ENCODE data around the gene PEX1. TPM values are rescaled to one million over a fixed set of nuclear protein-coding genes. Genes with fewer than 3 reads are reported as not detected.
"Not testable (repeated sequence)": the region's sequence is repeated elsewhere in the genome, so short reads cannot be mapped to it uniquely, and the experiment has no call there.

Gene PEX1
- total and polyA plus RNA-seq, 2 experiments from 2014 or later: 22.5 to 25.4 TPM

DNA sequence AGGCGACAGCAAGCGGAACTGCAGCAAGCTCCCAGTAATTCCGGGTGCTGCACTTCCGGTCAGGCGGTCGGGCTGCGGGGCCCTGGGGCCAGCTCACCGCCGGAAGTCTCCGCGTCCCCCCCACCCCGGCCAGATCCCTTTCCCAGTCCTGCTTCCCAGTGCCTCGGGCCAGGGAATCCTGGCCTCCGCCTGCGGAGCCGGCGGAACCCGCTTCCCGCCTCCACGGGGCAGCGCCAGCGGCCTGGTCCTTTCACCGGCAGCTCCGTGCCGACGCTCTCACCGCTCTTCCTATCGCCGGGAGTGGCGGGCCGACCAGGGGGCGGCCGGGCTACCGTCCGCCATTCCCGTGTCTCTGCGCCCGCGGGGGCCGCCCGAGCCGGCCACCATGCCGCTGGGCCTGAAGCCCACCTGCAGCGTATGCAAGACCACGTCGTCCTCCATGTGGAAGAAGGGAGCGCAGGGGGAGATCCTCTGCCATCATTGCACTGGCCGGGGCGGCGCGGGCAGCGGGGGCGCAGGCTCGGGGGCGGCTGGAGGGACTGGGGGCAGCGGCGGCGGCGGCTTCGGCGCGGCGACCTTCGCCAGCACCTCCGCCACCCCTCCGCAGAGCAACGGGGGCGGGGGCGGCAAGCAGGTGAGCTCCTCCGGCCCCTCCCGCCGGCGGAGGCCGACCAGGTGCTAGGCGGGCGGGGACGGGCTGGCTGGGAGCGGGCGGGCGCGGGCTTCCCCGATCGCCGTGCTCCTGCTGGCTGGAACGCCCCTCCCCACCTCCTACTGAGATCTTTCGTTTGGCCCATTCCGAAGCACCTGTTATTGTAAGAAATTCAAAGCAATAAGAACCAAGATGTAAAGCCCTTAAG is 80.7 kb downstream of the PEX1 start, which contains the start of gene GATAD1:
Gene GATAD1, plus strand, starts transcription at position 138 of the 860 bp plus-strand sequence. Its CDS starts 248 bp downstream, at position 386.
- peak within 1 kb of the TSS; percentile 83 for H3K4me3 Mint-ChIP-seq
- Histone ChIP-seq H3K79me2 (replicated peaks; ENCODE audit: insufficient read depth) (peaks cover 16% of the 10 kb centered on the region), H3K4me1 (ENCODE audit: insufficient read depth) (no peaks in the 10 kb centered on the region; the same call in 1 of the 2 replicates), H3K4me3 (peak within 1 kb of the TSS; percentile 60), H3K27ac (ENCODE audit: low read depth) (peak within 1 kb of the TSS; percentile 96), H3F3A (replicated peaks; ENCODE audit: low read depth) (peaks cover 8% of the 10 kb centered on the region; the same call in 1 of the 2 replicates), H3K27me3 (ENCODE audit: insufficient read depth) (no peaks in the 10 kb centered on the region), H2AFZ (peak within 1 kb of the TSS; percentile 94), H3K36me3 (ENCODE audit: insufficient read depth) (peaks cover 22% of the 10 kb centered on the region), H3K9me2 (ENCODE audit: insufficient read depth) (no peaks in the 10 kb centered on the region; the same call in 1 of the 2 replicates), H3K4me2 (peak within 1 kb of the TSS; percentile 81), H4K20me1 (replicated peaks; ENCODE audit: insufficient read depth) (peaks cover 9% of the 10 kb centered on the region; the same call in 1 of the 2 replicates)
- peak within 1 kb of the TSS; percentile 60; the same call in 1 of the 2 replicates for H3K27ac Mint-ChIP-seq
- DNase-seq (ENCODE audit: low spot score) (peak; percentile 96), ATAC-seq (peak; percentile 96)
- TF ChIP-seq JUNB (IDR thresholded peaks at IDR 0.05; ENCODE audit: unreplicated experiment) (no peak), POLR2AphosphoS5 (IDR thresholded peaks at IDR 0.05; ENCODE audit: low read depth) (peak; percentile 90)
- peaks cover 9% of the 10 kb centered on the region for H3K4me1 Mint-ChIP-seq
- peaks cover 1% of the 10 kb centered on the region; the same call in 1 of the 3 replicates for H3K9me3 Mint-ChIP-seq
- peaks cover 42% of the 10 kb centered on the region for H3K36me3 Mint-ChIP-seq (ENCODE audit: low read depth)
- H3K27me3 Mint-ChIP-seq (ENCODE audit: insufficient read depth, low read depth, poor library complexity): no peaks in the 10 kb centered on the region

DNA sequence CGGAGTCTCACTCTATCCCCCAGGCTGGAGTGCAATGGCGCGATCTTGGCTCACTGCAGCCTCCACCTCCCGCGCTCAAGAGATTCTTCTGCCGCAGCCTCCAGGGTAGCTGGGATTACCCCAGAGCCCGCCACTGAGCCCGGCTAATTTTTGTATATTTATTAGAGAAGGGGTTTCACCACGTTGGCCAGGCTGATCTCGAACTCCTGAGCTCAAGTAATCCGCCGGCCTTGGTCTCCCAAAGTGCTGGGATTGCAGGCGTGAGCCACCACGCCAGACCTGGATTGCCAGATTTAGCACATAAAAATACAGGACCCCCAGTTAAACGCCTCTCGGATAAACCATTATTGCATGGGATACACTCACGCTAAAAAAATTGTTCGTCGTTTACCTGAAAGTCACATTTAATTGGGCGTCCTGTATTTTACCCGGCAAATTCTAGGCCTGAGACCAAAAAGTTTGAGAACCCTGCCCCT is 81.4 kb downstream of the PEX1 start:
- DNase-seq (ENCODE audit: low spot score) (no peak), ATAC-seq (no peak)
- peaks cover 7% of the 10 kb centered on the region; the same call in 2 of the 3 replicates for H3K9me3 Mint-ChIP-seq
- Histone ChIP-seq H3K79me2 (replicated peaks; ENCODE audit: insufficient read depth) (peaks cover 16% of the 10 kb centered on the region), H3K4me3 (peak overlapping the region; percentile 60; the same call in 1 of the 2 replicates), H3K27me3 (ENCODE audit: insufficient read depth) (no peaks in the 10 kb centered on the region), H3K4me2 (peak overlapping the region; percentile 41), H3F3A (replicated peaks; ENCODE audit: low read depth) (peaks cover 8% of the 10 kb centered on the region; the same call in 1 of the 2 replicates), H3K27ac (ENCODE audit: low read depth) (peak overlapping the region; percentile 21; the same call in 1 of the 2 replicates), H3K9me2 (ENCODE audit: insufficient read depth) (no peaks in the 10 kb centered on the region; the same call in 1 of the 2 replicates), H3K4me1 (ENCODE audit: insufficient read depth) (no peaks in the 10 kb centered on the region; the same call in 1 of the 2 replicates), H2AFZ (peak overlapping the region; percentile 94), H3K36me3 (ENCODE audit: insufficient read depth) (peaks cover 15% of the 10 kb centered on the region), H4K20me1 (replicated peaks; ENCODE audit: insufficient read depth) (0 out of 2 replicates have a peak, but pooled peaks cover 9% of the 10 kb centered on the region)
- H3K27me3 Mint-ChIP-seq (ENCODE audit: insufficient read depth, low read depth, poor library complexity): no peaks in the 10 kb centered on the region
- H3K4me3 Mint-ChIP-seq: peak overlapping the region; percentile 83
- TF ChIP-seq, protein P1, sequence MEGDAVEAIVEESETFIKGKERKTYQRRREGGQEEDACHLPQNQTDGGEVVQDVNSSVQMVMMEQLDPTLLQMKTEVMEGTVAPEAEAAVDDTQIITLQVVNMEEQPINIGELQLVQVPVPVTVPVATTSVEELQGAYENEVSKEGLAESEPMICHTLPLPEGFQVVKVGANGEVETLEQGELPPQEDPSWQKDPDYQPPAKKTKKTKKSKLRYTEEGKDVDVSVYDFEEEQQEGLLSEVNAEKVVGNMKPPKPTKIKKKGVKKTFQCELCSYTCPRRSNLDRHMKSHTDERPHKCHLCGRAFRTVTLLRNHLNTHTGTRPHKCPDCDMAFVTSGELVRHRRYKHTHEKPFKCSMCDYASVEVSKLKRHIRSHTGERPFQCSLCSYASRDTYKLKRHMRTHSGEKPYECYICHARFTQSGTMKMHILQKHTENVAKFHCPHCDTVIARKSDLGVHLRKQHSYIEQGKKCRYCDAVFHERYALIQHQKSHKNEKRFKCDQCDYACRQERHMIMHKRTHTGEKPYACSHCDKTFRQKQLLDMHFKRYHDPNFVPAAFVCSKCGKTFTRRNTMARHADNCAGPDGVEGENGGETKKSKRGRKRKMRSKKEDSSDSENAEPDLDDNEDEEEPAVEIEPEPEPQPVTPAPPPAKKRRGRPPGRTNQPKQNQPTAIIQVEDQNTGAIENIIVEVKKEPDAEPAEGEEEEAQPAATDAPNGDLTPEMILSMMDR (conservative IDR thresholded peaks at IDR 0.05; ENCODE audit: low read depth in 2 of 2): peak; percentile 77 to 91; a peak in 2 of 4 replicates
- TF ChIP-seq JUNB (IDR thresholded peaks at IDR 0.05; ENCODE audit: unreplicated experiment) (no peak), POLR2AphosphoS5 (IDR thresholded peaks at IDR 0.05; ENCODE audit: low read depth) (no peak), NANOG (IDR thresholded peaks at IDR 0.05; ENCODE audit: borderline replicate concordance) (no peak)
- TF ChIP-seq, protein P2, sequence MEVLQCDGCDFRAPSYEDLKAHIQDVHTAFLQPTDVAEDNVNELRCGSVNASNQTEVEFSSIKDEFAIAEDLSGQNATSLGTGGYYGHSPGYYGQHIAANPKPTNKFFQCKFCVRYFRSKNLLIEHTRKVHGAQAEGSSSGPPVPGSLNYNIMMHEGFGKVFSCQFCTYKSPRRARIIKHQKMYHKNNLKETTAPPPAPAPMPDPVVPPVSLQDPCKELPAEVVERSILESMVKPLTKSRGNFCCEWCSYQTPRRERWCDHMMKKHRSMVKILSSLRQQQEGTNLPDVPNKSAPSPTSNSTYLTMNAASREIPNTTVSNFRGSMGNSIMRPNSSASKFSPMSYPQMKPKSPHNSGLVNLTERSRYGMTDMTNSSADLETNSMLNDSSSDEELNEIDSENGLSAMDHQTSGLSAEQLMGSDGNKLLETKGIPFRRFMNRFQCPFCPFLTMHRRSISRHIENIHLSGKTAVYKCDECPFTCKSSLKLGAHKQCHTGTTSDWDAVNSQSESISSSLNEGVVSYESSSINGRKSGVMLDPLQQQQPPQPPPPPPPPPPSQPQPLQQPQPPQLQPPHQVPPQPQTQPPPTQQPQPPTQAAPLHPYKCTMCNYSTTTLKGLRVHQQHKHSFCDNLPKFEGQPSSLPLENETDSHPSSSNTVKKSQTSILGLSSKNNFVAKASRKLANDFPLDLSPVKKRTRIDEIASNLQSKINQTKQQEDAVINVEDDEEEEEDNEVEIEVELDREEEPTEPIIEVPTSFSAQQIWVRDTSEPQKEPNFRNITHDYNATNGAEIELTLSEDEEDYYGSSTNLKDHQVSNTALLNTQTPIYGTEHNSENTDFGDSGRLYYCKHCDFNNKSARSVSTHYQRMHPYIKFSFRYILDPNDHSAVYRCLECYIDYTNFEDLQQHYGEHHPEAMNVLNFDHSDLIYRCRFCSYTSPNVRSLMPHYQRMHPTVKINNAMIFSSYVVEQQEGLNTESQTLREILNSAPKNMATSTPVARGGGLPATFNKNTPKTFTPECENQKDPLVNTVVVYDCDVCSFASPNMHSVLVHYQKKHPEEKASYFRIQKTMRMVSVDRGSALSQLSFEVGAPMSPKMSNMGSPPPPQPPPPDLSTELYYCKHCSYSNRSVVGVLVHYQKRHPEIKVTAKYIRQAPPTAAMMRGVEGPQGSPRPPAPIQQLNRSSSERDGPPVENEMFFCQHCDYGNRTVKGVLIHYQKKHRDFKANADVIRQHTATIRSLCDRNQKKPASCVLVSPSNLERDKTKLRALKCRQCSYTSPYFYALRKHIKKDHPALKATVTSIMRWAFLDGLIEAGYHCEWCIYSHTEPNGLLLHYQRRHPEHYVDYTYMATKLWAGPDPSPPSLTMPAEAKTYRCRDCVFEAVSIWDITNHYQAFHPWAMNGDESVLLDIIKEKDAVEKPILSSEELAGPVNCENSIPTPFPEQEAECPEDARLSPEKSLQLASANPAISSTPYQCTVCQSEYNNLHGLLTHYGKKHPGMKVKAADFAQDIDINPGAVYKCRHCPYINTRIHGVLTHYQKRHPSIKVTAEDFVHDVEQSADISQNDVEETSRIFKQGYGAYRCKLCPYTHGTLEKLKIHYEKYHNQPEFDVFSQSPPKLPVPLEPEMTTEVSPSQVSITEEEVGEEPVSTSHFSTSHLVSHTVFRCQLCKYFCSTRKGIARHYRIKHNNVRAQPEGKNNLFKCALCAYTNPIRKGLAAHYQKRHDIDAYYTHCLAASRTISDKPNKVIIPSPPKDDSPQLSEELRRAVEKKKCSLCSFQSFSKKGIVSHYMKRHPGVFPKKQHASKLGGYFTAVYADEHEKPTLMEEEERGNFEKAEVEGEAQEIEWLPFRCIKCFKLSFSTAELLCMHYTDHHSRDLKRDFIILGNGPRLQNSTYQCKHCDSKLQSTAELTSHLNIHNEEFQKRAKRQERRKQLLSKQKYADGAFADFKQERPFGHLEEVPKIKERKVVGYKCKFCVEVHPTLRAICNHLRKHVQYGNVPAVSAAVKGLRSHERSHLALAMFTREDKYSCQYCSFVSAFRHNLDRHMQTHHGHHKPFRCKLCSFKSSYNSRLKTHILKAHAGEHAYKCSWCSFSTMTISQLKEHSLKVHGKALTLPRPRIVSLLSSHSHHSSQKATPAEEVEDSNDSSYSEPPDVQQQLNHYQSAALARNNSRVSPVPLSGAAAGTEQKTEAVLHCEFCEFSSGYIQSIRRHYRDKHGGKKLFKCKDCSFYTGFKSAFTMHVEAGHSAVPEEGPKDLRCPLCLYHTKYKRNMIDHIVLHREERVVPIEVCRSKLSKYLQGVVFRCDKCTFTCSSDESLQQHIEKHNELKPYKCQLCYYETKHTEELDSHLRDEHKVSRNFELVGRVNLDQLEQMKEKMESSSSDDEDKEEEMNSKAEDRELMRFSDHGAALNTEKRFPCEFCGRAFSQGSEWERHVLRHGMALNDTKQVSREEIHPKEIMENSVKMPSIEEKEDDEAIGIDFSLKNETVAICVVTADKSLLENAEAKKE (CRISPR knock-in tag; IDR thresholded peaks at IDR 0.05): no peak
- peaks cover 9% of the 10 kb centered on the region for H3K4me1 Mint-ChIP-seq
- H3K27ac Mint-ChIP-seq: peak overlapping the region; percentile 60; the same call in 1 of the 2 replicates
- peaks cover 35% of the 10 kb centered on the region for H3K36me3 Mint-ChIP-seq (ENCODE audit: low read depth)

DNA sequence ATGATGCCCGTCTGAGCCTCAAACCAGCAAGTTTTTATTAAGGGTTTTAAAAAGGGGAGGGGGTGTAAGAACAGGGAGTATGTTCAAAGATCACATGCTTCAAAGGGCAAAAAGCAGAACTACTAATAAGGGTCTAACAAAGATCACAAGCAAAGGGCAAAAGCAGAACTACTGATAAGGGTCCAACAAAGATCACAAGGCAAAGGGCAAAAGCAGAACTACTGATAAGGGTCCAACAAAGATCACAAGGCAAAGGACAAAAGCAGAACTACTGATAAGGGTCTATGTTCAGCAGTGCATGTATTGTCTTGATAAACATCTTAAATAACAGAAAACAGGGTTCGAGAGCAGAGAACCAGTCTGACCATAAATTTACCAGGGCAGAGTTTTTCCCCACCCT is 85.6 kb downstream of the PEX1 start:
- not testable (repeated sequence) for H4K20me1 ChIP-seq (replicated peaks; ENCODE audit: insufficient read depth); H3K27ac ChIP-seq (ENCODE audit: low read depth); DNase-seq (ENCODE audit: low spot score); H3K27ac Mint-ChIP-seq; H3K27me3 ChIP-seq (ENCODE audit: insufficient read depth); H3K79me2 ChIP-seq (replicated peaks; ENCODE audit: insufficient read depth); H3K27me3 Mint-ChIP-seq (ENCODE audit: insufficient read depth, low read depth, poor library complexity); H3K4me3 Mint-ChIP-seq; H3K4me3 ChIP-seq; ATAC-seq; H3K4me2 ChIP-seq; H3K36me3 Mint-ChIP-seq (ENCODE audit: low read depth); H3K36me3 ChIP-seq (ENCODE audit: insufficient read depth); H2AFZ ChIP-seq; H3F3A ChIP-seq (replicated peaks; ENCODE audit: low read depth); H3K9me2 ChIP-seq (ENCODE audit: insufficient read depth)
- H3K4me1 ChIP-seq (ENCODE audit: insufficient read depth): peaks cover 17% of the 10 kb centered on the region
- Mint-ChIP-seq H3K4me1 (peaks cover 25% of the 10 kb centered on the region), H3K9me3 (peaks cover 13% of the 10 kb centered on the region; the same call in 2 of the 3 replicates)

Data from GM23338 (cell line).